HCT116 (cell line): ENCODE measurements around the gene ACD. TPM values are rescaled to one million over a fixed set of nuclear protein-coding genes. Genes with fewer than 3 reads are reported as not detected.

ENCODE experiments used
- ATAC-seq: fragments of 200-7000 bp; cut with Tn5 transposase; 2 replicates; pipeline ENCODE4 v1.9.1; 2020; ENCODE audit warnings: mild to moderate bottlenecking, moderate library complexity
- BruUV-seq: library from RNA; stranded (reverse); fragments of 400-500 nt; replicated peaks from 2 replicates; lab custom pipeline; 2021; lab: Mats Ljungman, UMichigan
- CTCF ChIA-PET: fragments of 300-600 bp; sonication (Branson Sonifier 250); formaldehyde crosslinking; loops from one replicate; lab custom pipeline; 2021; ENCODE audit warnings: antibody characterized with exemption; lab: Charles Lee
- POLR2A ChIA-PET: fragments of 300-600, 350-600 bp; sonication (Branson Sonifier 250); formaldehyde crosslinking; loops from one replicate; lab custom pipeline; 2021; ENCODE audit warnings: antibody characterized with exemption; lab: Charles Lee
- RAD21 ChIA-PET, 2 experiments: fragments of 300-600 bp; sonication (Branson Sonifier 250); formaldehyde crosslinking; loops; one replicate each; lab custom pipeline; 2023; ENCODE audit warnings: low total read pairs in 2 of 2; ENCODE audit not compliant: uncharacterized antibody in 2 of 2, unreplicated experiment in 2 of 2, low non-redundant PET in 1 of 2; lab: Charles Lee
- DNase-seq: peaks from one replicate; pipeline ENCODE4 v3.0.0-alpha.2; 2010; ENCODE audit warnings: low read depth, low spot score
- H2AFZ ChIP-seq: fragments of 200-600 bp; shearing (Covaris generic), sonication (generic); 2 replicates; pipeline ENCODE4 v1.6.1; 2017; ENCODE audit warnings: low read depth, mixed run types, mixed read lengths, antibody characterized with exemption, low read length; ENCODE audit not compliant: poor library complexity, severe bottlenecking
- H3K27ac ChIP-seq: 2 replicates; pipeline ENCODE4 v1.5.1; 2012; ENCODE audit warnings: low read depth, low read length
- H3K27me3 ChIP-seq: fragments of 200-600 bp; sonication (generic); 2 replicates; pipeline ENCODE4 v1.6.1; 2016; ENCODE audit warnings: mixed run types, low read length, mixed read lengths; ENCODE audit not compliant: insufficient read depth
- H3K36me3 ChIP-seq, 2 experiments: fragments of 200-500 bp in 1 of 2; fragments of 200-600 bp in 1 of 2; sonication (Bioruptor generic) in 1 of 2; sonication (generic) in 1 of 2; 2 replicates each; pipeline versions ENCODE4 v1.5.1 to v1.6.1; 2014 to 2016; ENCODE audit warnings: low read length in 2 of 2, inconsistent platforms in 1 of 2, mixed read lengths in 1 of 2, mixed run types in 1 of 2; ENCODE audit not compliant: insufficient read depth in 2 of 2, control insufficient read depth in 1 of 2
- H3K4me1 ChIP-seq, 2 experiments: fragments of 200-600 bp in 1 of 2; sonication (generic) in 1 of 2; 2 replicates each; pipeline versions ENCODE4 v1.5.1 to v1.6.1; 2012 to 2017; ENCODE audit warnings: low read length in 2 of 2, inconsistent platforms in 1 of 2, mild to moderate bottlenecking in 1 of 2, mixed read lengths in 1 of 2, mixed run types in 1 of 2, moderate library complexity in 1 of 2; ENCODE audit not compliant: insufficient read depth in 2 of 2, control insufficient read depth in 1 of 2
- H3K4me2 ChIP-seq: fragments of 200-600 bp; sonication (generic); 2 replicates; pipeline ENCODE4 v1.6.1; 2017; ENCODE audit warnings: mixed run types, low read length, mixed read lengths
- H3K4me3 ChIP-seq, 2 experiments: fragments of 200-600 bp in 1 of 2; sonication (generic) in 1 of 2; replicated peaks in 1 of 2; 2 replicates each; pipeline ENCODE4 v1.5.1; 2011 to 2016; ENCODE audit warnings: low read length in 2 of 2, control low read depth in 1 of 2, low read depth in 1 of 2, mild to moderate bottlenecking in 1 of 2, mixed read lengths in 1 of 2, mixed run types in 1 of 2
- H3K79me2 ChIP-seq: fragments of 200-600 bp; sonication (generic); 2 replicates; pipeline ENCODE4 v1.6.1; 2017; ENCODE audit warnings: mild to moderate bottlenecking, mixed run types, low read length, moderate library complexity, mixed read lengths; ENCODE audit not compliant: insufficient read depth
- H3K9ac ChIP-seq: fragments of 200-600 bp; sonication (generic); 2 replicates; pipeline ENCODE4 v1.6.1; 2016; ENCODE audit warnings: low read length, mixed read lengths
- H3K9me2 ChIP-seq: fragments of 200-600 bp; sonication (generic), shearing (Covaris generic); 2 replicates; pipeline ENCODE4 v1.6.1; 2017; ENCODE audit warnings: mixed run types, mild to moderate bottlenecking, moderate library complexity; ENCODE audit not compliant: insufficient read depth
- H3K9me3 ChIP-seq, 2 experiments: fragments of 200-500 bp in 1 of 2; fragments of 200-600 bp in 1 of 2; sonication (Bioruptor generic) in 1 of 2; sonication (generic) in 1 of 2; 2 replicates each; pipeline ENCODE4 v1.6.1; 2014 to 2017; ENCODE audit warnings: low read length in 2 of 2, mixed read lengths in 2 of 2, inconsistent platforms in 1 of 2, low read depth in 1 of 2, mild to moderate bottlenecking in 1 of 2, mixed run types in 1 of 2, moderate library complexity in 1 of 2; ENCODE audit not compliant: control insufficient read depth in 1 of 2, insufficient read depth in 1 of 2
- H4K20me1 ChIP-seq: fragments of 200-600 bp; sonication (generic), shearing (Covaris generic); 2 replicates; pipeline ENCODE4 v1.6.1; 2017; ENCODE audit warnings: mixed run types, mild to moderate bottlenecking, moderate library complexity; ENCODE audit not compliant: insufficient read depth
- CBX3 ChIP-seq: IDR thresholded peaks from 2 replicates; pipeline ENCODE4 v1.6.1; 2012; ENCODE audit warnings: low read depth
- CEBPB ChIP-seq: IDR thresholded peaks from 2 replicates; pipeline ENCODE4 v1.6.1; 2012; ENCODE audit warnings: low read depth
- EZH2phosphoT487 ChIP-seq: fragments of 200-600 bp; IDR thresholded peaks from 2 replicates; pipeline ENCODE4 v1.6.1; 2018; ENCODE audit warnings: antibody characterized with exemption, borderline replicate concordance
- RAD21 ChIP-seq: IDR thresholded peaks from 2 replicates; pipeline ENCODE4 v1.6.1; 2012; ENCODE audit warnings: low read depth, mild to moderate bottlenecking
- ZBTB33 ChIP-seq: IDR thresholded peaks from 2 replicates; pipeline ENCODE4 v1.6.1; 2011; ENCODE audit warnings: mild to moderate bottlenecking, low read length, moderate library complexity; ENCODE audit not compliant: insufficient replicate concordance; ENCODE audit errors: extremely low read depth
- intact Hi-C: fragments of 100-400 bp; cut with micrococcal nuclease; formaldehyde crosslinking; loops from 2 replicates; pipeline ENCODE4 v1.10.0; 2022
- total RNA-seq: library from RNA; stranded (reverse); gene quantifications from one replicate; pipeline ENCODE4 v1.2.1, GENCODE V29; 2021; ENCODE audit not compliant: unreplicated experiment
- TF ChIP-seq, protein P1 (sequence below), 3 experiments: fragments of 200-600 bp in 1 of 3; sonication (generic) in 1 of 3; IDR thresholded peaks in 2 of 3; conservative IDR thresholded peaks in 1 of 3; 2 replicates each; pipeline ENCODE4 v1.5.1; 2012 to 2017; ENCODE audit warnings: low read depth in 2 of 3, low read length in 2 of 3, antibody characterized with exemption in 1 of 3, borderline replicate concordance in 1 of 3, control low read depth in 1 of 3, mild to moderate bottlenecking in 1 of 3, mixed read lengths in 1 of 3, mixed run types in 1 of 3, moderate library complexity in 1 of 3; ENCODE audit not compliant: insufficient read depth in 1 of 3

Gene ACD
- total RNA-seq, 1 experiment from 2014 or later: 53.8 TPM

DNA sequence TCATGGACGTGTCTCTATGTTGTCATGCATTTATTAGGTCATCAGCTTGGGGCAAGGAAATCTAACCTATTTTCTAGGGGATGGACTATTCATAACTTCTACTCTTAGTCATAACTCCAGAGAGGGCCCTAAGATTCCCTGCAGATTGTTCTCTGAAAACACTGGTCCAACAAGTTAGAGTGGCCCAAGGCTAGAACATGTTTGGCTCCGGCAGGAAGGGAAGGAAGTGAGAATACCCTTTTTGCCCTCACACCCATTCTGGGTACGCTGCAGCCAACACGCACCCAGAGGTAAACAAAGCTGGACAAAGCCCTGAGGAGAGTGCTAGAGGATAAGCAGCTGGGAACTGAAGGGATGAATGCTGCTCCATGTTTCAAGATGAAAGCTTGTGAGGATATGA, 16.5 kb upstream of the ACD start:
- H3K27me3 ChIP-seq: no peaks in the 10 kb centered on the region
- intact Hi-C loops: no loop called here
- ChIA-PET POLR2A (no interaction called here), CTCF (interaction anchor here (2.0 kb wide), 1 partner anchor 155 kb away, joined by 5 read pairs; no protein-coding TSS in a partner anchor), RAD21 (no interaction called here)
- BruUV-seq: no TSS peak
- no peaks in the 10 kb centered on the region for H3K9me3 ChIP-seq
- no peak for TF ChIP-seq ZBTB33
- no peak for TF ChIP-seq CBX3
- no peak for TF ChIP-seq CEBPB
- TF ChIP-seq, protein P1, sequence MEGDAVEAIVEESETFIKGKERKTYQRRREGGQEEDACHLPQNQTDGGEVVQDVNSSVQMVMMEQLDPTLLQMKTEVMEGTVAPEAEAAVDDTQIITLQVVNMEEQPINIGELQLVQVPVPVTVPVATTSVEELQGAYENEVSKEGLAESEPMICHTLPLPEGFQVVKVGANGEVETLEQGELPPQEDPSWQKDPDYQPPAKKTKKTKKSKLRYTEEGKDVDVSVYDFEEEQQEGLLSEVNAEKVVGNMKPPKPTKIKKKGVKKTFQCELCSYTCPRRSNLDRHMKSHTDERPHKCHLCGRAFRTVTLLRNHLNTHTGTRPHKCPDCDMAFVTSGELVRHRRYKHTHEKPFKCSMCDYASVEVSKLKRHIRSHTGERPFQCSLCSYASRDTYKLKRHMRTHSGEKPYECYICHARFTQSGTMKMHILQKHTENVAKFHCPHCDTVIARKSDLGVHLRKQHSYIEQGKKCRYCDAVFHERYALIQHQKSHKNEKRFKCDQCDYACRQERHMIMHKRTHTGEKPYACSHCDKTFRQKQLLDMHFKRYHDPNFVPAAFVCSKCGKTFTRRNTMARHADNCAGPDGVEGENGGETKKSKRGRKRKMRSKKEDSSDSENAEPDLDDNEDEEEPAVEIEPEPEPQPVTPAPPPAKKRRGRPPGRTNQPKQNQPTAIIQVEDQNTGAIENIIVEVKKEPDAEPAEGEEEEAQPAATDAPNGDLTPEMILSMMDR (IDR thresholded peaks at IDR 0.05 in 2 of 3, conservative IDR thresholded peaks at IDR 0.05 in 1 of 3; ENCODE audit: borderline replicate concordance in 1 of 3, insufficient read depth in 1 of 3, low read depth in 2 of 3, low read length in 2 of 3): no peak
- no peak for TF ChIP-seq EZH2phosphoT487
- no peak for TF ChIP-seq RAD21
- H3K9ac ChIP-seq: no peak overlapping the region
- no peak overlapping the region for H3K27ac ChIP-seq
- H3K36me3 ChIP-seq: no peaks in the 10 kb centered on the region; a peak in 1 of 4 replicates
- H3K4me3 ChIP-seq: no peak overlapping the region
- peaks cover 0 to 5% of the 10 kb centered on the region in 2 experiments; a peak in 2 of 4 replicates for H3K4me1 ChIP-seq
- ATAC-seq: no peak
- no peaks in the 10 kb centered on the region for H4K20me1 ChIP-seq
- H3K79me2 ChIP-seq: no peaks in the 10 kb centered on the region
- no peak overlapping the region for H3K4me2 ChIP-seq
- no peak overlapping the region for H2AFZ ChIP-seq
- DNase-seq: no peak
- H3K9me2 ChIP-seq: no peaks in the 10 kb centered on the region
